ENCODE results near the gene TAF6L. TPM values are rescaled to one million over a fixed set of nuclear protein-coding genes. Genes with fewer than 3 reads are reported as not detected.
A peak's percentile ranks its signal among the peaks of the same experiment; 100 is the strongest.

The TAF6L gene
- total and polyA plus RNA-seq, 2 of the 8 experiments (the other 6 are each of a cell fraction or from before 2014, with no cell fraction given) = 24.8 to 31.9 TPM

GRCh38 chr11:62757846-62758788, 13.1 kb upstream of the TAF6L start (continued):
- TF ChIP-seq RBBP5 (IDR thresholded peaks at IDR 0.05; ENCODE audit: borderline replicate concordance, low read depth, low read length) (peak; percentile 55; the same call in 1 of the 2 replicates), NRF1 (IDR thresholded peaks at IDR 0.05; ENCODE audit: low read depth, low read length) (no peak), CTBP2 (IDR thresholded peaks at IDR 0.05; ENCODE audit: borderline replicate concordance, insufficient read depth, insufficient read length, low read length) (no peak), SIX5 (IDR thresholded peaks at IDR 0.05; ENCODE audit: low read depth, low read length) (no peak), ZNF274 (IDR thresholded peaks at IDR 0.05; ENCODE audit: borderline replicate concordance, extremely low read depth, low read length) (no peak), HDAC2 (IDR thresholded peaks at IDR 0.05; ENCODE audit: borderline replicate concordance in 1 of 2, low read depth in 2 of 2, low read length in 2 of 2) (peak in 1 of 2 experiments; percentile 66; a peak in 1 of 4 replicates), E2F6 (IDR thresholded peaks at IDR 0.05) (no peak), CEBPB (IDR thresholded peaks at IDR 0.05; ENCODE audit: low read depth, low read length) (peak; percentile 20), SIN3A (conservative IDR thresholded peaks at IDR 0.05 in 1 of 2, IDR thresholded peaks at IDR 0.05 in 1 of 2; ENCODE audit: low read depth in 1 of 2, low read length in 2 of 2) (peak in 1 of 2 experiments; percentile 55; a peak in 2 of 4 replicates), ATF3 (IDR thresholded peaks at IDR 0.05; ENCODE audit: insufficient read depth, low read depth, low read length) (no peak), TAF1 (IDR thresholded peaks at IDR 0.05; ENCODE audit: low read depth, low read length) (no peak), RAD21 (IDR thresholded peaks at IDR 0.05 in 1 of 2, conservative IDR thresholded peaks at IDR 0.05 in 1 of 2; ENCODE audit: low read depth in 2 of 2, low read length in 2 of 2) (no peak), TBP (IDR thresholded peaks at IDR 0.05; ENCODE audit: low read depth, low read length) (peak; percentile 60), HDAC6 (IDR thresholded peaks at IDR 0.05; ENCODE audit: low read depth, low read length) (no peak), POLR2AphosphoS5 (IDR thresholded peaks at IDR 0.05; ENCODE audit: low read depth, low read length) (0 out of 2 replicates have a peak, but pooled peaks have one; percentile 36), GTF2F1 (IDR thresholded peaks at IDR 0.05; ENCODE audit: borderline replicate concordance, low read depth, low read length) (no peak), CBX8 (IDR thresholded peaks at IDR 0.05; ENCODE audit: borderline replicate concordance, low read depth, low read length) (no peak), KDM1A (IDR thresholded peaks at IDR 0.05; ENCODE audit: borderline replicate concordance, low read length) (no peak), SP1 (IDR thresholded peaks at IDR 0.05; ENCODE audit: low read depth, low read length) (peak; percentile 76; the same call in 1 of the 2 replicates), JUND (IDR thresholded peaks at IDR 0.05; ENCODE audit: low read length) (peak; percentile 1; the same call in 1 of the 2 replicates)
- TF ChIP-seq, protein P1, sequence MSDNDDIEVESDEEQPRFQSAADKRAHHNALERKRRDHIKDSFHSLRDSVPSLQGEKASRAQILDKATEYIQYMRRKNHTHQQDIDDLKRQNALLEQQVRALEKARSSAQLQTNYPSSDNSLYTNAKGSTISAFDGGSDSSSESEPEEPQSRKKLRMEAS (IDR thresholded peaks at IDR 0.05) = 0 out of 2 replicates have a peak, but pooled peaks have one; percentile 16

All from H1 (cell line).